ENCODE measurements around the gene PLA2G4F. TPM values are rescaled to one million over a fixed set of nuclear protein-coding genes. Genes with fewer than 3 reads are reported as not detected.

The PLA2G4F gene
- total and polyA plus RNA-seq, 2 donors from 2014 or later, result 35.9 to 51.2 TPM

- no peak overlapping the region for H3K4me3 ChIP-seq (ENCODE audit: low read length in 3 of 3)
- no peaks in the 10 kb centered on the region for H3K4me1 ChIP-seq (ENCODE audit: control insufficient read depth in 2 of 3, insufficient read depth in 2 of 3, low read depth in 1 of 3, low read length in 3 of 3)
- no peak overlapping the region for H3K9ac ChIP-seq (ENCODE audit: low read length in 3 of 3)
- FAIRE-seq, result no peak
- H3K9me3 ChIP-seq (ENCODE audit: control insufficient read depth in 2 of 3, insufficient read depth in 1 of 3, low read length in 3 of 3), result peaks cover 0 to 13% (median 0%) of the 10 kb centered on the region in 3 donors
- intact Hi-C loops (cut with DNase I), result no loop called here
- peak in 2 of 5 donors; percentile 18 to 30 for DNase-seq
- H3K36me3 ChIP-seq (ENCODE audit: control insufficient read depth in 2 of 3, insufficient read depth in 3 of 3, low read length in 3 of 3), result no peaks in the 10 kb centered on the region
- TF ChIP-seq, protein P1, sequence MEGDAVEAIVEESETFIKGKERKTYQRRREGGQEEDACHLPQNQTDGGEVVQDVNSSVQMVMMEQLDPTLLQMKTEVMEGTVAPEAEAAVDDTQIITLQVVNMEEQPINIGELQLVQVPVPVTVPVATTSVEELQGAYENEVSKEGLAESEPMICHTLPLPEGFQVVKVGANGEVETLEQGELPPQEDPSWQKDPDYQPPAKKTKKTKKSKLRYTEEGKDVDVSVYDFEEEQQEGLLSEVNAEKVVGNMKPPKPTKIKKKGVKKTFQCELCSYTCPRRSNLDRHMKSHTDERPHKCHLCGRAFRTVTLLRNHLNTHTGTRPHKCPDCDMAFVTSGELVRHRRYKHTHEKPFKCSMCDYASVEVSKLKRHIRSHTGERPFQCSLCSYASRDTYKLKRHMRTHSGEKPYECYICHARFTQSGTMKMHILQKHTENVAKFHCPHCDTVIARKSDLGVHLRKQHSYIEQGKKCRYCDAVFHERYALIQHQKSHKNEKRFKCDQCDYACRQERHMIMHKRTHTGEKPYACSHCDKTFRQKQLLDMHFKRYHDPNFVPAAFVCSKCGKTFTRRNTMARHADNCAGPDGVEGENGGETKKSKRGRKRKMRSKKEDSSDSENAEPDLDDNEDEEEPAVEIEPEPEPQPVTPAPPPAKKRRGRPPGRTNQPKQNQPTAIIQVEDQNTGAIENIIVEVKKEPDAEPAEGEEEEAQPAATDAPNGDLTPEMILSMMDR (IDR thresholded peaks at IDR 0.05; ENCODE audit: borderline replicate concordance, extremely low read depth, insufficient read depth), result no peak
- H3K27me3 ChIP-seq (ENCODE audit: control insufficient read depth, insufficient read depth, low read length), result no peaks in the 10 kb centered on the region
- H3K27ac ChIP-seq (ENCODE audit: low read depth in 2 of 2, low read length in 2 of 2), result no peak overlapping the region
Measured at GRCh38 chr15:42139596-42139995, 16.8 kb downstream of the PLA2G4F start.

DNA sequence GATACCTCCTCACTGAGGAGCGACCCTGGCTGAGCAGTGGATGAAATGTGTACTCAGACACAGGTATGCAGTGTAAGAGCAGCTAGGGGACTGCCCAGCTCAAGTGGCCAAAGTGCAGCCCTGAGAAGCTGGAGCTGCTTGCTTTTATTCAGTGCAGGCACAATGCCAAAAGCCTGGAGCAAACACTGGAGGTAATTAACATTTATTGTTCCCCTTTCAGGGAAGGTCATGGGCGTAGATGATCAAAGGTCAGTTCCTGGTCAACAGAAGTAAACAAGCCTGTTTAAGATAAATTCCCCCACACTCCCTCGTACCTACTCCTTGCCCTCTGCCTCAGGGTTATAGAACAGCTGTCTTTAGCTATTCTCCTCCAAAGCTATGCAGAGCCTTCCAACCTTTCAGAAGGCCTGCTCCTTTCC is 17.5 kb downstream of the PLA2G4F start:
- Histone ChIP-seq H3K9me3 (ENCODE audit: control insufficient read depth in 2 of 3, insufficient read depth in 1 of 3, low read length in 3 of 3) (peaks cover 0 to 13% (median 0%) of the 10 kb centered on the region in 3 donors), H3K27me3 (ENCODE audit: control insufficient read depth, insufficient read depth, low read length) (no peaks in the 10 kb centered on the region), H3K9ac (ENCODE audit: low read length in 3 of 3) (no peak overlapping the region), H3K4me1 (ENCODE audit: control insufficient read depth in 2 of 3, insufficient read depth in 2 of 3, low read depth in 1 of 3, low read length in 3 of 3) (no peaks in the 10 kb centered on the region), H3K4me3 (ENCODE audit: low read length in 3 of 3) (no peak overlapping the region), H3K27ac (ENCODE audit: low read depth in 2 of 2, low read length in 2 of 2) (no peak overlapping the region), H3K36me3 (ENCODE audit: control insufficient read depth in 2 of 3, insufficient read depth in 3 of 3, low read length in 3 of 3) (no peaks in the 10 kb centered on the region)
- no peak for FAIRE-seq
- peak in 1 of 5 donors; percentile 51 for DNase-seq
- intact Hi-C loops (cut with DNase I), result no loop called here
- TF ChIP-seq, protein P1 (IDR thresholded peaks at IDR 0.05; ENCODE audit: borderline replicate concordance, extremely low read depth, insufficient read depth), result no peak

GRCh38 chr15:42138411-42138810 is 18.0 kb downstream of the PLA2G4F start:
- H3K4me1 ChIP-seq (ENCODE audit: control insufficient read depth in 2 of 3, insufficient read depth in 2 of 3, low read depth in 1 of 3, low read length in 3 of 3), result no peaks in the 10 kb centered on the region
- TF ChIP-seq, protein P1 (IDR thresholded peaks at IDR 0.05; ENCODE audit: borderline replicate concordance, extremely low read depth, insufficient read depth), result no peak
- H3K4me3 ChIP-seq (ENCODE audit: low read length in 3 of 3), result no peak overlapping the region
- no peak for FAIRE-seq
- peak in 1 of 5 donors; percentile 10 for DNase-seq
- H3K9me3 ChIP-seq (ENCODE audit: control insufficient read depth in 2 of 3, insufficient read depth in 1 of 3, low read length in 3 of 3), result peaks cover 0 to 13% (median 0%) of the 10 kb centered on the region in 3 donors
- H3K27ac ChIP-seq (ENCODE audit: low read depth in 2 of 2, low read length in 2 of 2), result no peak overlapping the region
- no peaks in the 10 kb centered on the region for H3K27me3 ChIP-seq (ENCODE audit: control insufficient read depth, insufficient read depth, low read length)
- H3K36me3 ChIP-seq (ENCODE audit: control insufficient read depth in 2 of 3, insufficient read depth in 3 of 3, low read length in 3 of 3), result no peaks in the 10 kb centered on the region
- intact Hi-C loops (cut with DNase I), result no loop called here
- H3K9ac ChIP-seq (ENCODE audit: low read length in 3 of 3), result no peak overlapping the region
